AG20443 (cell line): ENCODE results near the gene DHDH.

Experiments used
- DNase-seq: peaks from one replicate; pipeline ENCODE4 v3.0.0; 2012; ENCODE audit warnings: low spot score, mixed read lengths

The DHDH gene

GRCh38 chr19:48950159-48950558, 16.7 kb downstream of the DHDH start:
- no peak for DNase-seq

GRCh38 chr19:48950830-48951519, 17.5 kb downstream of the DHDH start:
- no peak for DNase-seq

DNA sequence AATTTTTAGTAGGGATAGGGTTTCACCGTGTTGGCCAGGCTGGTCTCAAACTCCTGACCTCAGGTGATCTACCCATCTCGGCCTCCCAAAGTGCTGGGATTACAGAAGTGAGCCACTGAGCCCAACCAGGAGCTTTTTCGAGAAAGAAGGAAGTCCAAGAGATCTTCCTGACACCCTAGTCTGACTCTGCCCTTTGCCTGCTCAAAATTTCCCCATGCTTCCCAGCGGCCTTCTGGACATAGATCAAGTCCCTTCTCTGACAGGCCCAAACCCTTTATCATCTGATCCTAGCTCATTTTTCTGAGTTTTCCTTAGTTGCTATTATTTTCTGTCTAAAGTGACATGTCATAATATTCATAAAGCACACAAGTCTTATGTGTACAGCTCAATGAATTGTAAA, 19.6 kb downstream of the DHDH start:
- DNase-seq = no peak

DNA sequence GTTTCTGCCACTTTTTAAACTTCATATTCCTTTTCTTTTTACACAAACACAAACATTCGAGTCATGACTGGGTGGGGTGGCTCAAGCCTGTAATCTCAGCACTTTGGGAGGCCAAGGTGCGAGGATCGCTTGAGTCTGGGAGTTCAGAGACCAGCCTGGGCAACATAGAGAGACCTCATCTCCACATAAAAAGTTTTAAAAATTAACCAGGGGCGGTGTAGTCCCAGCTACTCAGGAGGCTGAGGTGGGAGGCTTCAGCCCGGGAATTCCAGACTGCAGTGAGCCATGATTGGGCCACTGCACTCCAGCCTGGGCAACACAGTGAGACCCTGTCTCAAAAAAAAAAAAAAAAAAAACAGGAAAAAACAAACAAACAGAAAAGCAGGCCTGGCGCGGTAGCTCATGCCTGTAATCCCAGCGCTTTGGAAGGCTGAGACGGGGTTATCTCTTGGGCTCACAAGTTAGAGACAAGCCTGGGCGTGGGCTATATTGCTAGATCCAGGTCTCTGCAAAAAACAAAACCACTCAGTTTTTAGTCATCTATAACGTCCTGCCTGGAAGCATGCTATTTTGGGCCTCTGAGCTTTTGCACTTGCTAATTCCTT, 20.6 kb downstream of the DHDH start:
- no peak for DNase-seq

DNA sequence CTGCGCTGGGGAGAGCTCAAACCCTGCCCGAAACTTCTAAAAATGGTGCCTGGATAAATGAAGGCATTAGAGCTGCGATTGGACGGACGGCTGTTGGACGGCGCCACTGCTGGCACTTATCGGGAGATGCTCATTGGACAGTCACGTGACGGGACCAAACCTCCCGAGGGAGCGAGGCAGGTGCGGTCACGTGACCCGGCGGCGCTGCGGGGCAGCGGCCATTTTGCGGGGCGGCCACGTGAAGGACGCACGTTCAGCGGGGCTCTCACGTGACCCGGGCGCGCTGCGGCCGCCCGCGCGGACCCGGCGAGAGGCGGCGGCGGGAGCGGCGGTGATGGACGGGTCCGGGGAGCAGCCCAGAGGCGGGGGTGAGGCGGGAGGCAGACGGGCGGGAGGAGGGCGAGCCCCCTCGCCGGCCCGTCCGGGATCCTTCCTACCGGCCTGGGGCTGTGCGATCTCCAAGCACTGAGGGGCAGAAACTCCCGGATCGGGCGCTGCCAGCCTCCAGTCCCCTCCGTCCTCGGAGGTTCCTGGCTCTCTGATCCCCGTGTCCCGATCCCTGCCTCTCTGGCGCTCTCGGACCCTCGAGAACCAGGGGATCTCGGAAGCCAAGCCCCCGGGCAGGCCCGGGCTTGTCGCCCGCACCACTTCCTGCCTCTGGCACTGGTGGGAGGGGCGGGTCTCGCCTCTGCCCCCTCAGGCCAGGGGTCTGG, 21.3 kb downstream of the DHDH start, which contains the start of gene BAX:
Gene BAX, plus strand, starts transcription at position 281 of the 713 bp plus-strand sequence. Its CDS starts 54 bp downstream, at position 335.
- peak; percentile 98 for DNase-seq

DNA sequence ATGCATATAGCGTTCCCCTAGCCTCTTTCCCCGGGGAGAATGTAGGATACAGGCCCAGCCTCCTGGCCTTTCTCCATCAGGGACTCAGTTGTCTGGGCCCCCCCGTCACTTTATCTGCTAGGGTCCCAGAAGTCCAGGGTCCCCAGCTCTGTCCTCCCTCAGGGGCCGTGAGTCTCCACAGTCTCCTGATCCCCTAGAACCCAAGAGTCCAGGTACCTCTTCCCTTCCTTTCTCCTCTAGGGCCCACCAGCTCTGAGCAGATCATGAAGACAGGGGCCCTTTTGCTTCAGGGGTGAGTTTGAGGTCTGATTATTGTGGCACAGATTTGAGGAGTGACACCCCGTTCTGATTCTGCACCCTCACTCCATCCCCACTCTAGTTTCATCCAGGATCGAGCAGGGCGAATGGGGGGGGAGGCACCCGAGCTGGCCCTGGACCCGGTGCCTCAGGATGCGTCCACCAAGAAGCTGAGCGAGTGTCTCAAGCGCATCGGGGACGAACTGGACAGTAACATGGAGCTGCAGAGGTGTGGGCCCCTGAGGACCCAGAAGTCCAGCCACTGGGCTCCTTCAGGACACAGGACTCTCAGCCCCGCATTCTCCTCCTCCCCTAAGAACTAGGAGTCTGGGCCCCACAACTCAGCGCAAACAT, 21.9 kb downstream of the DHDH start:
- DNase-seq = no peak

DNA sequence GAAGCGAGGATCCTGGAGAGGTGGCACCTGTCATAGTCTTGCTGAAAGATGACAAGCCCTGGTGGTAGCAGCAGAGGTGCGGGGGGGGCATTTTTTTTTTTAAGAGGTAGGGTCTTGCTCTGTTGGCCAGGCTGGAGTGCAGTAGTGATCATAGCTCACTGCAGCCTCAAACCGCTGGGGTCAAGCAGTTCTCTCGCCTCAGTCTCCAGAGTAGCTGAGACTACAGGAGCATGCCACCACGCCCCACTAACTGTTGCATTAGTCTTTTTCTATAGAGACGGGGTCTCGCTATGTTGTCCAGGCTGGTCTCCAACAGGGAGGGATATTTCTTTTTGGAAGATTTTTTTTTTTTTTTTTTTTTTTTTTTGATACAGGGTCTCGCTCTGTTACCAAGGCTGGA, 24.5 kb downstream of the DHDH start:
- DNase-seq = no peak

- DNase-seq = no peak
Measured at GRCh38 chr19:48959341-48960239, 26.1 kb downstream of the DHDH start.

DNA sequence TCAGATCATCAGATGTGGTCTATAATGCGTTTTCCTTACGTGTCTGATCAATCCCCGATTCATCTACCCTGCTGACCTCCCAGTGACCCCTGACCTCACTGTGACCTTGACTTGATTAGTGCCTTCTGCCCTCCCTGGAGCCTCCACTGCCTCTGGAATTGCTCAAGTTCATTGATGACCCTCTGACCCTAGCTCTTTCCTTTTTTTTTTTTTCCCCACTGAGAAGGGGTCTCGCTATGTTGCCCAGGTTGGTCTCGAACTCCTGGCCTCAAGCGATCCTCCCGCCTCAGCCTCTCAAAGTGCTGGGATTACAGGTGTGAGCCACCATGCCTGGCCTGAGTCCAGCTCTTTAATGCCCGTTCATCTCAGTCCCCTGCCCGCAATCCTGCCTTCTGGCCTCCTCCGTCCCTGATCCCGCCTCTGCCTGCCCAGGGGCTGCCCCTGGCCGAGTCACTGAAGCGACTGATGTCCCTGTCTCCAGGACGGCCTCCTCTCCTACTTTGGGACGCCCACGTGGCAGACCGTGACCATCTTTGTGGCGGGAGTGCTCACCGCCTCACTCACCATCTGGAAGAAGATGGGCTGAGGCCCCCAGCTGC, 27.7 kb downstream of the DHDH start:
- no peak for DNase-seq

- no peak for DNase-seq
Measured at GRCh38 chr19:48961673-48962028, 28.2 kb downstream of the DHDH start.

DNA sequence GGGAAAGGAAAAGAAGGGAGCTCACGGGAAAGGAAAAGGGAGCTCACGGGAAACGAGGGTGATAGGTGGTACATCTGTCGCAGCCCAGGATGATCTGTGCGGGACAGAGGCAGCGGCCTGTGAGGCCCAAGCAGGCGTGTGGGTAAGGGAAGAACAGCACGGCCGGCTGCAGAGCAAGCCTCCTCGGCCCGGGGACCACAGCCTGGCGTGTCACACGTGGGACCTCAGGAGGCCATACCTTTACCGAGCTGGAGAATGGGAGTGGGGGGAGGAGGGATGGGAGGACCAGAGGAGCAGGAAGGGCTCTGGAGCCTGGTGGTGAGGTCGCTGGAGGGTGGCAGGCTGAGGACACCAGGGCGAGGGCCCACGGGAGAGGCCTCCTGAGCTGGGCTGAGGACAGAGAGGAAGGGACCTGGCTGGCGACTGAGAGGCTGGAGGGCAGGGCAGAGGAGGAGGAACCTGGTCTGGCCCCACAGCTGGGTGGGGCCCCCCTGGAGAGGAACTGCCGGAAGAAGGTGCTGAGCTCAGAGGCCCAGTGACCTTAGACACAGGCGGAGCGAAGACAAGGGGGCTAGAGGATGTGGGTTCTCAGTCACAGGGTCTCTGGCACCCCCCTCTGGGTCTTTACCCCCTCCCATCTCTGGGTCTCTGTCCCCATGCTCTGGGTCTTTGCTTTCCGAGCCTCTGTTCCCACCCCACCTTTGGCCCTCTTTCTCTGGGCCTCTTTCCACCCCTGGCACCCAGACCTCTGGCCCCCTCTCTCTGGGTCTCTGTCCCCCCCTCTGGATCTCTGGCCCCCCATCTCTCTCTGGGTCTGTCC, 28.7 kb downstream of the DHDH start:
- peak; percentile 30 for DNase-seq

GRCh38 chr19:48962849-48963165, 29.3 kb downstream of the DHDH start:
- DNase-seq = no peak

DNA sequence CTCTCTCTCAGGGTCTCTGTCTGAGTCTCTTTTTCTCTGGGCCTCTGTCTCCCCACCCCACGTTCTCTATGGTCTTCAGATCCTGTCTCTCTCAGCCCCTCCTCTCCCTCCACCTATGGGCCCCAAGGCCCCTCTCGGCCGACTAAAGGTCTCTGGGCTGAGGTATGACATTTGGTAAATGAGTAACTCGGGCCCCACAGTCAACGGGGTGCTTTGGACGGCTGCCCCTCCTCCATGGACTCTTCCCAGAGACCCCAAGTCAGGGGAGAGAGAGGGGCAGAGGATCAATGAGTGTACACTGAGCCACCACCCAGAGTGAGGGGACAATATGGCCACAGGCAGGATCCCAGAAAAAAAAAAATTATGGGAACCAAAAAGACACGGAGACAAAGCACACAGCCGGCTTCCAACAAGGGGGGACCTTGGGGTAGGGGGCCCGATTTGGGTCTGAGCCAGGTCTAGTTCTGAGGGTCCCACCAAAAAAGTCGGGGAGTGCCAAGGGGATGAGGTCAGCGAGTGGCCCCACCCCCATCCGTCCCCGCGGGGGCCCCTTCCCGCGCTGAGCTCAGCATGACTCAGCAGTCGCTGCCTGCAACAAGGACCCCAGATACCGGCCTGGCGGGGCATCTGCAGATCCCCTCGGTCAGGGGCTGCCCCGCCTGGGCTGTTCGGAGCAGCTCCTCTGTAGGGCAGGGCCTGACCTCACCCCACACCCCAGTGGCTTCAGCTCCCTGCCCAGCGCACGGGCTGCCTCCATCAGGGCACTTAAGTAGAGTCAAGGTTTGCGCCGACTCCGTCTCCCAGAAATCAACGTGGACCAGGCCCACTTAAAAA, 30.1 kb downstream of the DHDH start:
- peak; percentile 87 for DNase-seq

- peak; percentile 58 for DNase-seq
Measured at GRCh38 chr19:48964205-48965039, 30.9 kb downstream of the DHDH start.

GRCh38 chr19:48965040-48965805, 31.7 kb downstream of the DHDH start, which contains the start of gene FTL:
TSS of gene FTL (plus strand) at chr19:48965309. CDS start at chr19:48965508, 199 bp downstream.
- peak; percentile 97 for DNase-seq

DNA sequence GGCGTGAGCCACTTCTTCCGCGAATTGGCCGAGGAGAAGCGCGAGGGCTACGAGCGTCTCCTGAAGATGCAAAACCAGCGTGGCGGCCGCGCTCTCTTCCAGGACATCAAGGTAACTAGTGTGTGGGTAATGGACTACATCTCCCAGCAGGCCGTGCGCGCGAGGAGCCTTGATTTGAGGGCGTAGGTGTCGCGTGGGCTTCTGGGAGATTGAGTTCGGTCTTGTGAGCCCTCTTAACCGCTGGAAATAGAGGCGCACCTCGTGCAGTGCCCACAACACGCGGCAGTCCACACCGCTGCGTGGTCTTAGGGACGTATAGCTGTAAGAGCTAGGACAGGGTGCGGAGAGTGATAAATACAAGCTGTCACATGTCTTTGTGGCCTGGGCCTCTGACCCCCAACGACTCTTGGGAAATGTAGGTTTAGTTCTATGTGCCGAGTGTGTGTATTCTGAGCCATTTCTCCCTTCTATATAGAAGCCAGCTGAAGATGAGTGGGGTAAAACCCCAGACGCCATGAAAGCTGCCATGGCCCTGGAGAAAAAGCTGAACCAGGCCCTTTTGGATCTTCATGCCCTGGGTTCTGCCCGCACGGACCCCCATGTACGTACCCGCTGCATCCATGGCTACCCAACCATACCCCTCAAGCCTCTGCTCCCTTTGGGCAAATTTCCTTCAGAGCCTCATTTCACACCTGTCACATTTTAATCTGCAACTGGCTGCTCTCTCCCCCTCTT, 32.5 kb downstream of the DHDH start:
- DNase-seq = peak; percentile 54
